DOHH2 (cell line): ENCODE measurements around the gene CLEC9A.

Experiments used
- H3F3A ChIP-seq: fragments of 200-600 bp; sonication (generic), shearing (Covaris generic); 2 replicates; pipeline ENCODE4 v1.6.0; 2016; ENCODE audit warnings: antibody characterized with exemption, mild to moderate bottlenecking; ENCODE audit not compliant: control insufficient read depth, insufficient read depth
- H3K27ac ChIP-seq: fragments of 200-600 bp; sonication (generic); 2 replicates; pipeline ENCODE4 v1.5.1; 2014; ENCODE audit warnings: low read depth, mild to moderate bottlenecking, low read length, moderate library complexity
- H3K27me3 ChIP-seq: fragments of 200-600 bp; sonication (generic); 2 replicates; pipeline ENCODE4 v1.6.1; 2014; ENCODE audit warnings: mild to moderate bottlenecking, low read length, mixed read lengths; ENCODE audit not compliant: control insufficient read depth
- H3K36me3 ChIP-seq: fragments of 200-600 bp; sonication (generic); 2 replicates; pipeline ENCODE4 v1.6.1; 2014; ENCODE audit warnings: mild to moderate bottlenecking, low read length, moderate library complexity, mixed read lengths; ENCODE audit not compliant: control insufficient read depth
- H3K4me1 ChIP-seq: fragments of 200-600 bp; sonication (generic); 2 replicates; pipeline ENCODE4 v1.6.1; 2014; ENCODE audit warnings: mild to moderate bottlenecking, low read length, mixed read lengths; ENCODE audit not compliant: control insufficient read depth
- H3K4me2 ChIP-seq: fragments of 200-600 bp; sonication (generic); 2 replicates; pipeline ENCODE4 v1.6.0; 2014; ENCODE audit warnings: mild to moderate bottlenecking, low read length, moderate library complexity
- H3K4me3 ChIP-seq: fragments of 200-600 bp; sonication (generic); 2 replicates; pipeline ENCODE4 v1.5.1; 2014; ENCODE audit warnings: mild to moderate bottlenecking, low read length, mixed read lengths
- H3K79me2 ChIP-seq: fragments of 200-600 bp; sonication (generic); 2 replicates; pipeline ENCODE4 v1.6.1; 2014; ENCODE audit warnings: mild to moderate bottlenecking, low read length, mixed read lengths; ENCODE audit not compliant: control insufficient read depth
- H3K9me2 ChIP-seq: fragments of 200-600 bp; sonication (generic); replicated peaks from 2 replicates; pipeline ENCODE4 v1.6.1; 2014; ENCODE audit warnings: mild to moderate bottlenecking, low read length, mixed read lengths; ENCODE audit not compliant: control insufficient read depth
- H3K9me3 ChIP-seq: fragments of 200-600 bp; sonication (generic); 2 replicates; pipeline ENCODE4 v1.6.1; 2014; ENCODE audit warnings: antibody characterized with exemption, low read length, mixed read lengths; ENCODE audit not compliant: control insufficient read depth, insufficient read depth
- H4K20me1 ChIP-seq: fragments of 200-600 bp; sonication (generic); 2 replicates; pipeline ENCODE4 v1.6.0; 2014; ENCODE audit warnings: low read depth, mild to moderate bottlenecking, antibody characterized with exemption, low read length, moderate library complexity; ENCODE audit not compliant: control insufficient read depth, insufficient read depth
- CTCF ChIP-seq: fragments of 200-600 bp; sonication (generic); IDR thresholded peaks from one replicate; pipeline ENCODE4 v1.5.1; 2014; ENCODE audit warnings: antibody characterized with exemption, mild to moderate bottlenecking, low read depth, low read length; ENCODE audit not compliant: poor library complexity, severe bottlenecking
- EZH2phosphoT487 ChIP-seq: fragments of 200-600 bp; sonication (generic); IDR thresholded peaks from 2 replicates; pipeline ENCODE4 v1.6.1; 2017; ENCODE audit warnings: borderline replicate concordance, mild to moderate bottlenecking, antibody characterized with exemption, low read length, moderate library complexity, mixed read lengths

Gene CLEC9A

GRCh38 chr12:10088955-10089900, 58.7 kb downstream of the CLEC9A start:
- H3K4me1 ChIP-seq, result no peaks in the 10 kb centered on the region

GRCh38 chr12:10094646-10095395, 64.3 kb downstream of the CLEC9A start:
- H3K36me3 ChIP-seq, result no peaks in the 10 kb centered on the region
- no peaks in the 10 kb centered on the region for H3K4me1 ChIP-seq
- TF ChIP-seq EZH2phosphoT487 (no peak), CTCF (no peak)
- no peaks in the 10 kb centered on the region for H3F3A ChIP-seq
- H3K9me2 ChIP-seq, result no peaks in the 10 kb centered on the region
- no peak overlapping the region for H3K4me3 ChIP-seq
- no peaks in the 10 kb centered on the region for H3K9me3 ChIP-seq
- H3K27ac ChIP-seq, result no peak overlapping the region
- H3K4me2 ChIP-seq, result no peak overlapping the region
- H3K79me2 ChIP-seq, result no peaks in the 10 kb centered on the region
- H3K27me3 ChIP-seq, result peaks cover 23% of the 10 kb centered on the region
- no peaks in the 10 kb centered on the region for H4K20me1 ChIP-seq

More at GRCh38 chr12:10088955-10089900, 58.7 kb downstream of the CLEC9A start:
- H3K4me2 ChIP-seq, result no peak overlapping the region
- H4K20me1 ChIP-seq, result no peaks in the 10 kb centered on the region
- no peaks in the 10 kb centered on the region for H3K9me3 ChIP-seq
- no peak overlapping the region for H3K4me3 ChIP-seq
- no peaks in the 10 kb centered on the region for H3K79me2 ChIP-seq
- H3K36me3 ChIP-seq, result no peaks in the 10 kb centered on the region
- no peaks in the 10 kb centered on the region for H3K9me2 ChIP-seq
- TF ChIP-seq CTCF (no peak), EZH2phosphoT487 (no peak)
- H3K27ac ChIP-seq, result no peak overlapping the region
- no peaks in the 10 kb centered on the region for H3F3A ChIP-seq
- peaks cover 17% of the 10 kb centered on the region for H3K27me3 ChIP-seq

- Histone ChIP-seq H3K9me3 (no peaks in the 10 kb centered on the region), H3K4me3 (no peak overlapping the region), H3K4me2 (no peak overlapping the region), H4K20me1 (no peaks in the 10 kb centered on the region), H3K27me3 (peaks cover 15% of the 10 kb centered on the region), H3K27ac (no peak overlapping the region), H3F3A (no peaks in the 10 kb centered on the region), H3K79me2 (no peaks in the 10 kb centered on the region), H3K9me2 (no peaks in the 10 kb centered on the region), H3K4me1 (no peaks in the 10 kb centered on the region), H3K36me3 (no peaks in the 10 kb centered on the region)
- TF ChIP-seq EZH2phosphoT487, result no peak
- TF ChIP-seq CTCF, result no peak
Measured at GRCh38 chr12:10095971-10096370, 65.5 kb downstream of the CLEC9A start.
